HG03342 (cell line): ENCODE data around the gene SLC39A1.

Source experiments
- ATAC-seq: cut with Tn5 transposase; IDR thresholded peaks from one replicate; pipeline ENCODE4 v1.9.1; 2021; ENCODE audit warnings: mild to moderate bottlenecking, moderate library complexity; ENCODE audit not compliant: unreplicated experiment

Gene SLC39A1

GRCh38 chr1:153977250-153978240 lies 14.2 kb upstream of the SLC39A1 start, which contains the start of gene JTB:
JTB (minus strand) TSS chr1:153977674; CDS start chr1:153977252, 422 bp downstream.
- ATAC-seq = peak; percentile 68

DNA sequence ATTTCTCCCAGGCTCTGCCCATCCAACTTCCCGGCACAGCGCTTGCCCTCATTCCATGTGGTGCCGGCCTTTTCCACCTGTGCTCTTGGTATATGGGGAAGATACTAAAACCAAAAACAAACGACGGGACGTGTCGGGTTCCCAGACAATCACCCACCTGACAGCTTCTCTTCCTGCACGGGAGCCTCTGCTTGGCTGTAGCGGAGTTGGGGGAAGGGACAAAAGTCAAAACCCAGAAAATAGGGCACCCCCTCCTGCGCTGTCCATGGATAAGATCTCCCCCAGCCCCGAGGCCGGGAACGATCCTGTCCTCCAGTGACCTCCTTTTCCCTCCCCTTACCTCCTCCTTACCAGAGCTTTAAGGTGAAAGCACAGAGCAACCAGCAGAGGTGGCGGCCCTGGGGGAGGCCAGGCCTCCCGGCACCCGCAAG lies 13.5 kb upstream of the SLC39A1 start:
- ATAC-seq = no peak

DNA sequence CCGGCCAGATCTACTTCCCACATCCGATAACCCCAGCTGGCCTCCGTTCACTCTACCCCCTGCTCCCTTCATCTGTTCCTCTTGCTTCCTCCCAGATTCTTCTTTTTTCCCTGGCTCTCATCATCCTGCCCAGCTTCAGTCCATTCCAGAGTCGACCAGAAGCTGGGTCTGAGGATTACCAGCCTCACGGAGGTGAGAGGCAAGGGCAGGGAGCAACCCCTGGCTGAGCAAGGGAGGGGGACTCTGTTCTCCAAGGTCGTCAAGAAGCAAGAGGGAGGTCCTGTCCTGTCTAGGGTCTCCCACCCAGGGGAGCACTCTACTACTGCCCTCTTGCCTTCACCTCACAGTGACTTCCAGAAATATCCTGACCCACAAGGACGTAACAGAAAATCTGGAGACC lies 10.2 kb upstream of the SLC39A1 start:
- no peak for ATAC-seq

DNA sequence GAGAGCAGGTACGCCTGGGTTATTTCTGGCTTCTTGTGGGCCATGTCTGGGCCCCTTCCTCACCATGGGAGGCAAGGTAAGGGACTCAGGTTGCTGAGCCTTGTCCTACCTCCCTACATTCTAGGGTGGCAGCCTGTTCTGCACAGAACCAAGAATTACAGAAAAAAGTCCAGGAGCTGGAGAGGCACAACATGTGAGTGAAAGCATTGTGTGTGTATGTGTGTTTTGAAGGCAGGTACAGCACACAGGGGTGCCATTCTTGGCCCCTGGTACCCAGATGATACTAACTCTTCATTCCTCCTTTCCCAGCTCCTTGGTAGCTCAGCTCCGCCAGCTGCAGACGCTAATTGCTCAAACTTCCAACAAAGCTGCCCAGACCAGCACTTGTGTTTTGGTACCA lies 9.7 kb upstream of the SLC39A1 start:
- no peak for ATAC-seq

DNA sequence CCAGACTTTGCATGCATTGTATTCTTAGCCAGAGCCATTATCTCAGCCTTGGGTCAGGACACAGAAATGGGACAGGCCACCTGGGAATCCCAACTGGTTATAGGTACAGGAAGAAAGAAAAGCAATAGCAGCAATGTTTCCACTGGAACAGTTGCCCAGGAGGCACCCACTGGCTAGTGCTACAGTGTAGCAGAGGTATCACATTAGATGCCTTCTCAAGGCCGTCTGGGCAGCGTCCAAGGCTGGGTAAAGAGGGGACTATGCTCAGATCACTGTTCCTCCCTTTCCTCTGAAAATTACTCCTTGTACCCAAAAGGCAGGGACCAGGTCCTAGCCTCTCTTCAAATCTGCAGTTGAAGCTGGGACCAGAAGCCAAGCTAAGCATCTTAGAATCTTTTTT lies 7.0 kb upstream of the SLC39A1 start:
- ATAC-seq = no peak

DNA sequence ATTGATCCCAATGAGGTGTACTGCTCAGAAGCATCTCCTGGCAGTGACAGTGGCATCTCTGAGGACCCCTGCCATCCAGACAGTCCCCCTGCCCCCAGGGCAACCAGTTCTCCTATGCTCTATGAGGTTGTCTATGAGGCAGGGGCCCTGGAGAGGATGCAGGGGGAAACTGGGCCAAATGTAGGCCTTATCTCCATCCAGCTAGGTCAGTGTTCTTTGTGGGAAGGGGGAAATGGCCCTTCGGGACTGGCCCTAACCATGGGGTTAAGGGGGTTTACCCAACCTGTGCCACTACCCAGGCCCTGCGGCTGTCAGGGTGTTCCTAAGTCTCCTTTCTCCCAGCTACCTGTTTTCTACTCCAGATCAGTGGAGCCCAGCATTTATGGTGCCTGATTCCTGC lies 5.6 kb upstream of the SLC39A1 start:
- ATAC-seq = no peak

DNA sequence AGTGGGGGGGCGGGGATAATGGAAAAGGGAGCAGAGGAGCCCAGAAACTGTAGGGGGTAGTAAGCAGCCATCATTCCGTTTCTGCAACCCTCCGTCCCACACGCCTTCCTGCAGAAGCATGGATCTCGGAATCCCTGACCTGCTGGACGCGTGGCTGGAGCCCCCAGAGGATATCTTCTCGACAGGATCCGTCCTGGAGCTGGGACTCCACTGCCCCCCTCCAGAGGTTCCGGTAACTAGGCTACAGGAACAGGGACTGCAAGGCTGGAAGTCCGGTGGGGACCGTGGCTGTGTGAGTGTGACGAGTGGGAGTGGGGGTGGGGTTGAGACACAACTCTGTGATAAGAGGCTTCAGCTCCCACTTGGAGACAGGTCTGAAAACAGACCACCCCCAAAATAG lies 5.1 kb upstream of the SLC39A1 start:
- no peak for ATAC-seq

- ATAC-seq = no peak
Measured at GRCh38 chr1:153968000-153968363, 4.6 kb upstream of the SLC39A1 start.

DNA sequence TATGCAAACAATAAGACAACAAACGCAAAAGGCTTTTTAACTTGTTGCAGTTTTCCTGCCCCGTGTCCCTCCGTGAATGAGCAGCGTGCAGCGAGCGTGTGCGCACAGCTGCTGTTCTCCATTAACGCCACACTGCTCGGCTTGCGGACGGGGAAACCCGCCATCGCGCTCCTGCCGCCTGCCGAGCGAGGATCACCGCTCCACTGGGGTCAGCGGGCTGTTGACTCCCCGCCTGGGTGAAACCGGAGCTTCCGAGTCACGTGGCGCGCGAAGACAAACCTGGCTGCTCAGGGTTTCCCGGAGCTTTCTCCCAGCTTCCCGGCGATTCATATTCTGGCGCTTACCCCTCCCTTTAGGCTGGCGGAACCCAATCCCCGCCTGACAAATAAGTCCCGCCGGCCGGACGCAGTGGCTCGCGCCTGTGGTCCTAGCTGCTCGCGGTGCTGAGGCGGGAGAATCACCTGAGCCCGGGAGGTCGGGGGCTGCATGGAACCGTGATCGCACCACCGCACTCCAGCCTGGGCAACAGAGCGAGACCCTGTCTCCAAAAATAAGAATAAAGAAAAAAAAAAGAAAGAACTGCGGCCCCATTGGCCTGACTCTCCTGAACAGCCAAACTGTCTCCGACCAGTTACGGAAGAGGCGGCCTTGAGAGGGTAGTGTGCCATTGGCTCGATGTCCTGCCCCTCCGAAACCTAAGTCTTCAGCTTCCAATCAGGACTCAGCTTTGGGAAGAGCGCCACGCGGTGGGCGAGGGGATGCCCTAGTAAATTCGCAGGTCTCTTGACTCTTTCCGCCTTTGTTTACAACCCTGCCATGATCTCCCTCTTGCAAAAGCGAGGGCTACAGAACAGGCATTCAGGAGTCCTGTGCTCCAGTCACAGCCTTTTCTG lies 4.0 kb upstream of the SLC39A1 start, which contains the start of gene CREB3L4:
TSS of gene CREB3L4 (plus strand) at position 796 of the 893 bp plus-strand sequence. CDS start 624 bp downstream, outside the sequence.
- ATAC-seq = peak; percentile 81

DNA sequence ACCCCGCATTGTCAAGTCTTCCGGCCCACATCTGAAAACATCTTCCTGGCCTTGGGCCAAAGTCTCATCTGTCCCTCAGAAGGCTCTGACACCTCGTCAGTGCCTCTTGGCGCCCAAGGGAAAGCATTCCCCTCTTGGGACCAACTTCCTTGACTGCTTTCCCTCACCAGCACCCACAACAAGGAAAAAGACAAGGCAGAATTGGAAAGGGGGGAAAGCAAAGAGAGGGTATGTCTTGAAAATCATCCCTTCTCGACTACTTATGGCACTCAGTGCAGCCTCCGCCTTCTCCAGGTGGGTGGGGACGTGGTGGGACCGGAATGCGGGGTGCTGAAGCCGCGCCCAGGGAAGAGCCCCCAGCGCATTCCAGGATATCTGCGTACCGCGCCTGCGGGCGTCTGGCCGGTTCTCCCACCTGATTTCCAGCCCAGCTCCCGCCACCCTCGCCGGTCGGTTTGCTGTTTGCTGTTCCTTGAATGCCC lies 554 bp upstream of the SLC39A1 start:
- no peak for ATAC-seq

- no peak for ATAC-seq
Measured at GRCh38 chr1:153962088-153963029, 978 bp downstream of the SLC39A1 start.

DNA sequence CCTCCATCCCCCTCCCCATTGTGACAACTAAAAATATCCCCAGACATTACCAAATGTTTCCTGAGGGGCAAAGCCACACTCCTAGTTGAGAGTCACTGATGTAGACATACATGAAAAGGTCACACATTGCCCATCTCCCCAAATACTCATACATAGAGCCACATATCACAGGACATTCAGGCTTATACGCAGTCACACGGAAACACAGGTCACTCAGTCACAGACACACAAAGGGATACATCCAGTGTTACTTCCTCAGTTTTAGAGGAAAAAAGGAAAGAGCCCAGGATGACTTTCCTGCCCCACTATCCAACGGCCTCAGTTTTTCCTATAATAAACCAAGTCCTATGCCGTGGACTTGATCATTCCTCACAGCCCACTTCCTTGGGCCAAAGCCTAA lies 1.9 kb downstream of the SLC39A1 start:
- no peak for ATAC-seq

- ATAC-seq = no peak
Measured at GRCh38 chr1:153960206-153960605, 3.1 kb downstream of the SLC39A1 start.

GRCh38 chr1:153959454-153959853 lies 3.9 kb downstream of the SLC39A1 start:
- no peak for ATAC-seq

DNA sequence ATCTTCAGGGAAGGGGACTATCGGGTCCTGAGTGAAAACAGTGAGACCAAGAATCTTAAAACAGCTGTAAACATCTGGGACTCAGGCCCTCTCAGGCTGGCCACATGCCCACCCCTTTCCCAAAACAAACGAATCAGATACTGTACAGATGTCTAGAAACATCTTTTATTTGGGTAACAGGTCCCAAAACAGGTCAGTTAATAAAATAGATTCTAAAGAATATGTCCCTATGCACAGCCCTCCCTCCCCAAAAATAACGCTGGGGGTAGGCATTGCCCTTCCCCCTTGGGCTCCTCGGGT lies 4.4 kb downstream of the SLC39A1 start:
- no peak for ATAC-seq

DNA sequence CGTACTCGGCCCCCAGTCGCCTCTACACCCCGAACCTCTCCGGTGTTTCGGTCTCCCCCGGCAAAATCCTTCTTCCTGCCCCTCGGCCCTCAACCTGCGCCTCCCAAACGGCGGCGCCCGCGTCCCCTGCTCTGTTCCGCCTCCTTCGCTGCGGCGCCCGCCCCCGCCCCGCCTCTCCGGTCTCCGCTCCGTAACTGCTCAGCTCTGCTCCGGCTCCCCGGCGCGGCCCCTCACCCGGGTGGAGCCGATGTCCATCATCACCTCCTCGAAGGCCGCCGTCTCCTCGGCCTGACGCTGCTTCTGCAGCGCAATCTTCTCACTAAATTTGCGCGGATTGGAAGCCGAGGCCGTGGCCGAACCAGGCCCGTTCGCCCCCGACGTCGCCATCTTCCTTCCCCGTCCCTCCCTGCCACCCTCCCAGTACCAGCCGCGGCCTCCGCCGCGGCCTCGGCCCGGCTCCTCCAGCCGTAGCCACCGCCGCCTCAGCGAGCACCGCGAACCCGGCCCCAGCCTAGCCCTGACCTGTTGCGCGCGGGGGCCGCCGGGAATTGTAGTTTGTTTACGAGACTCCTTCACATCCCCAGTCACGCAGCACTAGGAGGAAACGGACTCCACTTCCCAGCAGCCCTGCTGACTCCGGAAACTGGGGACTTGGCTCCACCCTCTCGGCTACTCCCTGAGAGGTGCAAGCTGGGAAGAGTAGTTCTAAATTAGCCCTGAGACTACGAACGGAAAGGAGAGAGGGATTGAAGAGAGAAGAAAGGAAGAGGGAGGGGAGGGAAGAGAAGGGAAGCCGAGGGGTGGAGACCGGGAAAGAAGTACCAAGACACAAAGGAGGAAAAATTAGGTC lies 5.0 kb downstream of the SLC39A1 start, which contains the start of gene CRTC2:
TSS of gene CRTC2 (minus strand) at position 502 of the 850 bp plus-strand sequence. CDS start at position 387, 115 bp downstream.
- peak; percentile 73 for ATAC-seq

- peak; percentile 4 for ATAC-seq
Measured at GRCh38 chr1:153957744-153958110, 5.6 kb downstream of the SLC39A1 start.

- ATAC-seq = no peak
Measured at GRCh38 chr1:153956997-153957715, 6.2 kb downstream of the SLC39A1 start.

DNA sequence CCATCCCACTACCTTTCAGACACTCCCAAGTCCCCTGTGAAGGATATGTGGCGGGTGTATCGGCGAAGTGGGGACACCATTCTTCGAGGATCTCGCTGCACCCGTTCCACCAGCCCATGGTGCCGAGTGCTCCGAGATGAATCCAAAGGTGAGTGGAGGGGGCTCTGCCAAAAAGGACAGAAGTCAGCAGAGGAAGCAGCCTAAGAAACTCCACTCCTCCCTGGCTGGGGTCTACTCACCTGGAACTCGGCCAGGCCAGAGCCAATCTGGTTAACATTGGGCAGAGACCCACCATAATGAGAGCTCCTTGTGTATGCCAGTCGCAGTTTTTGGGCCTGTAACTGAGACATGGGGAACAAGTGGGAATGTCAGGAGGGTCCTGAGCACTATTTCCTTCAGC lies 8.5 kb downstream of the SLC39A1 start:
- no peak for ATAC-seq
